GM18520 (cell line): ENCODE data around the gene SCMH1.

ENCODE experiments used
- ATAC-seq: cut with Tn5 transposase; IDR thresholded peaks from one replicate; pipeline ENCODE4 v1.9.1; 2021; ENCODE audit not compliant: unreplicated experiment

The SCMH1 gene

DNA sequence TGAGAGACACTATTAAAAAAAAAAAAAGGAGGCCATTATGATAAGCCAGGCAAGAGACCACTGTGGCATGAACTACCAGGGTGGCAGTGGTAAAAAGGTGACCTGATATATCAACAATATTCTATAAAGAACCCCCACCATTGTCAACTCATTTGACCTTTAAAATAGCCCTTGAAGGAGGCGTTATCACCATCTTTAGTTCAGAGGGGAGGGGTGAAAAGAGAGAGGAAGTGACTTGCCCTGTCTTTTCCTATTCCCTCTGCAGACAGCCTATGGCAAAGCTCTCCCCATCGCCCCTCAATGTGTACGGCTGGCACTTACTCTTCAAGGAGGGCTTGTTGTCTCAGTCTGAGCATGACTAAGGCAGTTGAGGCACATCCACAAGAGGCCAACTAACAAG lies 208.8 kb downstream of the SCMH1 start:
- ATAC-seq = no peak

DNA sequence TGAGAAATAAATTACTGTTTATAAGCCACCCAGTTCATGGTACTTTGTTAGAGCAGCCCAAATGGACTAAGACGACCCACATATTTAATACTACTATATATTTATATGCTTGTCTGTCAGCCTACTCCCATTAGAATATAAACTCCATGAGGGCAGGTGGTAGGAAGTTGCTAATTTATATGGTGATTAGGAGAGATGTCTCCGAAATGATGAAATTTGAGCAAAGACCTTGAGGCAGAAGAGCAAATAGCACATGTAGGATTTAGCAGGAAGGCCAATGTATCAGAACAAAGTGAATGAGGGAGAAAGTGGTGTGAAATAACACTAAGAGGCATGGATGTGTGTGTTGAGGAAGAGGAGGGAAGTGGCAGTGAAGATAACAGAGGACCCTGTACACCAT lies 210.0 kb downstream of the SCMH1 start:
- ATAC-seq = no peak

GRCh38 chr1:41030872-41031616 lies 211.1 kb downstream of the SCMH1 start:
- no peak for ATAC-seq

GRCh38 chr1:41028034-41028642 lies 214.0 kb downstream of the SCMH1 start:
- ATAC-seq = no peak

DNA sequence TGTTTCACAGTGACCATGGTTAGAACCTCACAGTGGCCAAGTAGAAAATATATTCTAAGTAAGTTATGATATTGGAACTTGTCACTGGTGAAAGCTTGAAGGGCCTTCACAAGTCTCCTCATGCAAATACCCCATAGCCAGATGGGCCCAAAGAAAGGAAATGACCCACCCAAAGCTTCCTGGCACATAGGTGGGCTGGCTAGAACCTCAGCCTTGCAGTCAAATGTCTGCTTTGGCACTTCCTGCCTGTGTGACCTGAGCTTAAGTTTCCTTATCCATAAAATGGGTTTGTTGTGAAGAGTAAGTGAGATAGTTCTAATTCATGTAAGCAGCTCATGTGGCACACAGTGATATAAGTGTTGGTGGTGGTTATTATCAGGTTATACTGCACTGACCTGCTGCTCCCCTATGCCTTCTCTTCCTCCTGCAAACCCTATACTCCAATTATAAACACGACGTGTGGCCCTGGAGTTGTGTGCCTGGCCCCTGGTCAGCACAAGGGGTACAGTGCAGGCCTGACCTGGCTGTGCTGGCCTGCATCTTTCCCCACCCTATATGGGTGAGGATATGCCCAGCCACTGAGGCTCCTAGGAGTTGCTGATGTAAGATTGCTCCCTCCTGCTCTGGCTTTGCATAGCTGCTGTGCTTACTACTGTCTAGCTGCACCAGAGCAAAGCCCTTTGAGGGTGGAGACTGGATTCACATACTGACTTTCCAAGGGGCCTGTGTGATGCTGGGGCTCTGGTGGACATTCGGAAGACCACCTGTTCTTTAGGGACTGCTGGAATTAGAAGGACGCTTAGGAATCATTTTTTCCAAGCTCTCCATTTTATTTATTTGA lies 215.9 kb downstream of the SCMH1 start:
- ATAC-seq = no peak

DNA sequence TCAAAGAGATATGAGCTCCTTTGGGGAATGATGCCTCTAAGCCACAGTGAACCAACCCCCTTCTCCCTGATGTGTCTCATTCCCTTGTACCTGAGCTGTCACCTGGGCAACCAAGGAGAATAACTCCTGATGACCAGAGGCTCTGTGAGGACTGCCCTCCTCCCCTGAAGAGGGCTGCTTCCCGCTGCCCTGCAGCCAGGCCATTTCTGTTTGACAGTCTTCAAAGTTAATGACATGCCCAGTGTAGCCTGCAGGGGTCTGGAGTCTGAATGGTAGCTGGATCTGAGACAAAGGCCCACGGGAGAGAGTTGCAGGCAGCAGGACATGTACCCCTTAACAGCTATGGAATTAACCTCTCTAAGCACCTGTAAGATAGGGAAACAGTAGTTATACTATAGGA lies 217.2 kb downstream of the SCMH1 start:
- no peak for ATAC-seq

DNA sequence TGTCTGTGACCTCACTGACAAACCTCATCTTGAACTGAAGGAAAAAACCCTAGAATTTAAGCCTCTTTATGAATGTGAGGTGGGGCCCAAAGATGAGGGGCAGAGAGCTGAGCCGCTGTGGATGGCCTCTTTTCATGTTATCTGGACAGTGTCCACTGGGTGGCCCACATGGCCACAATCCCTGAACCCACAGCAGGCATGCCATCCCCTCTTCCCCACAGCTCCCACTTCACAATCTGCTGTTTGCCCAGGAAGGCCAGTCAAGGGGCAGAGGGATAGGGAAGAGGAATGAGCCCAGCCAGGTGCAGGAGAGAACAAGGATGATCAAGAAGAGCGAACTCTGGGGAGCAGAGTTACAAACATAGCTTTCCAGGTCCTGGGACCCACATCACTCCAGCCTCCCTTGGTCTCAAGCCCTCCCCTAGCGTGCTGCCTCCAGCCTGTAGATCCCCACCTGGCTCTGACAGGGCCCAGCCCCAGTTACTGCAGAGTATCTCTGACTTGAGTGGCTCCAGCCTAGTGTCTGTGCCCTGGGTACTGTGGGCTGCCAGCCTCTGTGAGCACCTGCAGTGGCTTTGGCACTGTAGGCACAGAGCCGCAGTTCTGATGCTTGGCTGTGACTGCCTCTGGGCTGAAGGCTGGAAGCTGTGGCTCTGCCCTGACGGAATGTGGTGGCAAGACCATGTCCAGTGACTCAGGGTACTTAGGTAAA lies 218.7 kb downstream of the SCMH1 start:
- ATAC-seq = no peak

- no peak for ATAC-seq
Observed at GRCh38 chr1:41022424-41022823, 219.7 kb downstream of the SCMH1 start.

DNA sequence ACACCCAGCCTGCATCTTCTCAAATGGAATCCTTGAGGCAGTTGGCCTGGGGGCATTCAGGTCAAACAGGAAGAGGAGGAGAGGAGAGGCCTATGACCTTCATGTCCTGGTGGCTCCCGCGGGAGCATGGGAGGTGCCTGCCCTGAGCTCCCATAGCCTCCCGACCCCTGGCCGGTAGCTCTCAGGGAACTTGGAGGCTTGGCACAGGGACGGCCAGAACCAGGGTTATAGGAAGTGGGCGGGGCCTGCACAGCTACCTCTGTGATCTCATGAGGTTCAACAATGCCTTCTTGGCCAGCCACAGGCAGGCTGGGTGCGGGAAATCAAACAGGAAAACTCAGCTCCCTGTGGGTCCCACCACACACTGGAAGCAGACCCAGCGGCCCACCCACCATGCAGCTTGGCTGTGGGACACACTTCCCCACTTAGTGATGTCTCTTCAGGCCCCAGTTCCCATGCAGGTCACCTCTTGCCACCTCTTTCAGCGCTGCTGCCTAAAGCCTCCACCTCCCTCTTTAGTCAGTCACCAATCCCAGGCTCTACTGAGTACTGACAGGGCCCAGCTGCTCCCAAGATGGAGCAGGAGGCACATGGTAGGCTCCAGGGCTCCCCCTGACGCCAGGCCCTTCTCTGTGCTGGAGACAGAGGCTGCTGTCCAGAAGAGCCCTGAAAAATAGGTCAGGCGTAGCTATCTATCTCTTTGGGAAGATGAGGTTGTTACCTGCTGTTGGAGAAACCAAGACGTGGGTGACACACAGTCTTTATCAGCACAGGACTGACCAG lies 220.4 kb downstream of the SCMH1 start, which contains the start of gene SLFNL1:
SLFNL1 (minus strand) TSS at position 200 of the 783 bp plus-strand sequence. CDS start 1,065 bp downstream, outside the sequence.
- ATAC-seq = no peak

DNA sequence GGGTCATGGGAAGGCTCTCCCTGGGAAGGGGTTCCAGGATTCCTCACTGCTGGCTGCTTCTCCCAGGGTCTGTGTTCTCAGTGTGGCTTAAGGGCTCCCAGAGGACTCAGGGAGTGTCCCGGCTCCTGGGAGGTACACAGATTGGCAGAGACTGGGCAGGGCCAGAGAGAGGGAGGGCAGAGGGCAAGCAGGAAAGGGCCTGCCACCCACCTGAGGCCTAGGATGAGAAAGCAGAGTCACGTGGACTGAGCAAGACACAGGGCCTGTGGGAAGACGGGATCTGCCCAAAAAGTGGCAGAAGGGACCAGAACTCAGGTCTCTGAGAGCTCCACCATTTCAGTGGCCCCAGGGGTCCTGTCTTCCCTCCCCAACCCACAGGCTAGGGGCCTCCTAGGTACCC lies 221.5 kb downstream of the SCMH1 start:
- ATAC-seq = no peak

GRCh38 chr1:41020109-41020576 lies 222.0 kb downstream of the SCMH1 start:
- ATAC-seq = no peak

GRCh38 chr1:41019353-41019745 lies 222.8 kb downstream of the SCMH1 start:
- ATAC-seq = no peak

DNA sequence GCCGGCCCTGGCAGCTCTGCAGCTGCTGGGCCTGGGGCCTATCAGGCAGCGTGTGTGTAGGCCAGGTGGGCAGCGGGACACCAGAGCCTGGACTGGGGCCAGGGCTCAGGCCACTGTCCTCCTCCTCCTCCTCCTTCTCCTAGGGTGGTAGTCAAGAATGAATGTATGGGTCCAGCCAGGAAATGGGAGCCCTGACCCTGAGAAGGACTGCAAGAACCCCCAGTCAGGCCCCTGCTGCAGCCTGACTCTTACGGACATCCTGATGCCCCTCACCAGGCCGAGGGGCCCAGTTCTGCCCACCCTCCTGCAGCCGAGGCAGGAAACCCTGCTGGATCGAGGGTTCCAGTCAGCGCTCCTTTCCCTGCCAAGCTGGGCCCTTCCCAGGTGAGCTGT lies 224.1 kb downstream of the SCMH1 start:
- ATAC-seq = no peak

GRCh38 chr1:41017141-41018017 lies 224.7 kb downstream of the SCMH1 start:
- ATAC-seq = no peak

DNA sequence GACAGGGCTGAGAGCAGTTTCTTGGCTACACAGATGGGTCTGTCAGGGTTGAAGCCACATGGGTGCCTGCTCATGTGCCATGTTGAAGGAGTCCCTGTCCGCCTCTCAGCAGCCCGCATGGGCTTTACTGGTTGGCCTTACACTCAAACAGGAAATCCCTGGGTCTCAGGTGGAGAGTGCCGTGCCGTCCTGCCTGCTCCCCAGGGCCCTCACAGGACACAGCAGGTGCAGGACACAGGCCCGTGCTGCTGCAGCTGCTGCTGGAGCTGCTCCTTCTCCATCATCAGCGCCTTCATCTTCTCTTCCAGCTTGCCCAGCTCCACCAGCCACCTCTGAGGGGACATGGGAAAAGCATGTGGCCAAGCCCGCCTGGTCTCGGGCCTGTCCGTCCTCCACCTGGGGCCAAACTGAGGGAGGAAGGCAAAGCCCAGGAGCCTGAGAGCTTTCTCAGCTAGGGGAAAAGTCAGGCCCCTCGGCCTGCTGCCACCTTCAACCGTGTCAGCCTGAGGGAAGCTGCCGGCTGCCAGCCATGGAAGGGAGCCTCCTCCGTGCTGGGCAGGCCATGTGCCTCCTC lies 226.1 kb downstream of the SCMH1 start:
- no peak for ATAC-seq

GRCh38 chr1:41015281-41015896 lies 226.7 kb downstream of the SCMH1 start:
- ATAC-seq = no peak

GRCh38 chr1:41014871-41015270 lies 227.2 kb downstream of the SCMH1 start:
- no peak for ATAC-seq

GRCh38 chr1:41013796-41014195 lies 228.3 kb downstream of the SCMH1 start:
- ATAC-seq = no peak

- ATAC-seq = no peak
Observed at GRCh38 chr1:41013024-41013423, 229.1 kb downstream of the SCMH1 start.
